Left renal pelvis (tissue), 4 donors: ENCODE measurements around the gene TRIM38. TPM values are rescaled to one million over a fixed set of nuclear protein-coding genes. Genes with fewer than 3 reads are reported as not detected.
"Not testable (repeated sequence)": the region's sequence is repeated elsewhere in the genome, so short reads cannot be mapped to it uniquely, and the experiment has no call there.

ENCODE experiments used
- DNase-seq, 4 donors: peaks; one replicate each; pipeline ENCODE4 v3.0.0-alpha.2; 2013; ENCODE audit warnings: low read depth in 4 of 4, low spot score in 3 of 4
- polyA plus RNA-seq, 4 donors: library from polyadenylated mRNA; unstranded; fragments of 120-200 nt; gene quantifications; one replicate each; pipeline ENCODE4 v1.2.1, GENCODE V29; 2013; ENCODE audit not compliant: insufficient read length in 4 of 4

TRIM38 gene
- polyA plus RNA-seq, 4 donors, result 7.6 to 11.8 (median 10.4) TPM

DNA sequence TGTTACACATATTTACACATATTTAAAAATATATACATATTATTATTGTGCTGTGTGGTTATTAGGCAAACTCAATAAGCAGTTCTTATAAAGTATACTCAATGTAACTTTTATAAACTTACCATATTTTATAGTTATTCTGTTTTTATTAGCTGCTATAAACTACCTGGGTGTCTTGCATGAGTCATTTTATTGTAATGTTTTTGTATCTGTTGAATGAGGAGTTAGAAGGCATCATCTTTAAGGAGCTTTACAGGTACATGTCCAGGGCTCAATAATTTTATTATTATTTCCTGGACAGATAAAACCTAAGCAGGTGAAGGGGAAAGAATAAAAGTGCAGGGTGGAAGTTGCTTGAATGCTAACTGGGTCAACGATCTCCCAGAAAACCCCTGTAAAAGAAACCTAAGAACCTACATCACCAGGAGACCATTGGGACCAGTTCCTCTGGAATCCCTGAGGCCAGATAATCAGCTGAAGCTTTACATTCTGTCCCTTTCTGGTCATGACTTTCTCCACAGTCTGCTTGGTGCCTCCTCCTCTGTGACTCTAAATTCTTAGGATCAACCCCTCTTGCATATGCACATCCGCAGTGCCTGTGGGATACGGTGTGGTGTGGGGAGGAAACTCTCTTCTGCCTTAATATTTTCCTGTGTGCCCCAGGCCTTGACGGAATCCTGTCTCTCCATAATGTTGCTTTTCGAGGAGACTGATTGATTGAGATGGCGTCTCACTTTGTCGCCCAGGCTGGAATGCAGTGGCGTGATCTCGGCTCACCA is 38.0 kb downstream of the TRIM38 start:
- no peak for DNase-seq

DNA sequence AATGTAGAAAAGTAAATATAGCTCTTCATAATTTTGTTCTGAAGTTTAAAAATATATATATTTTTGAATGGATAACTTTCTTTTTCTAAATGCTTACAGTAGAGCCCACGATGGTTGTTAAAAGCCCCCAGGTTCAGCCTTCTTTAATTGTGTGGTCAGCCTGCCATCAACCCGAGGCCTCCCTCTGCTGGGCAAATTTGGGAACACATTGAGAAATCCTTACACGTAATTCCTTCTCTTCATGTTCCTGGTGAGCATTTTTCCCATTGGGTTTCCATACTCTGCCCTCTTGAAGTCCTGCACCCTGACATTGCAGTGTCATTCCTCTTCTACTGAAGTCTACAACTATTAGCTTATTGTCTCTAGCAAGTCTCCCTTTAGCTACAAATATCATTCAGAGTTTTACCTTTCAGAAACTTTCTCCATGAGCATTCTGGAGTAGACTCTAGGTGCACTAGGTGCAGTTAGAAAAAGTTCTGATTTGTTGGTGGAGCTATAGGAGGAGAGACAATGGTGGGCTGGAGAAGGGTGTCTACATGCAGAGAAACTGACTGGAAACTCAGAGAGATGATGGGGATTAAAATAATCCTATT is 40.6 kb downstream of the TRIM38 start:
- DNase-seq, result no peak

DNA sequence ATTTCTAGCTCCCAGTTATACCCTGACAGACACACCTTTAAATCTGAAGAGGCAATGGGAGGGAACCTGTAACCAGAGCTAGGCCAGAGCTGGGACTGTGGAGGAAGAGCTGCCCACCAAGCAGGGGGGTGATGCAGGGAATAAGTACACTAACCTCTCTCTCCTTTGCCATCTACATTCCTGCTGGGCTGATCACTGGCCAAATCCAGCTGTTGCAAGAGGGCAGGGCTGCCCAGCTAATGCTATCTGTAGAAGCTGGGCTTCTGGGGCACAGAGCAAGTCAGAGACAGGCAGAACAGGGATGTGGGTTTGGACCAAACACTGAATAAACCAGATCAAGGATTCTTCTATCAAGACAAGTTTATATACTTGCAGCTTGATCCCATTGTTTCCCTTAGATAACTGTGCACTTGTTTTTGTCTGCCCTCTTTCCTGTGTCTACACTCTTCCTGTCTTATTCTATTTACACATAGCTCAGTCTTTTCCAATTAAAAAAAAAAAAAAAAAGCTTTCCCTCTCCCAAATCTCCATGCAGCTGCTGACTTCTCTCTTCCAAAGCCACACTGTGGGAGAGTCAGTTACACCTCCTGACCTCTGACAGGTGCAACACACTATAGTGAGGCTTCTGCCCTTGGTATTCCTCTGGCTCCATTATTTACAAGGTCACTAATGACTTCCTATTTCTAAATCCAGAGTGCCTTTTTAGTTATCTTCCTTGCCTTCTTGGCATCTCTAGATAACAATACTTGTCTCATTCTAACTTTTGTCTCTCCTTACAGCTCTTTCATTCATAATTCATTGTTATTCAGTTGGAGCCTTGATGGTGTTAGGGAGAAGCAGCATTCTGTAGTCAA is 43.7 kb downstream of the TRIM38 start:
- DNase-seq, result no peak

DNA sequence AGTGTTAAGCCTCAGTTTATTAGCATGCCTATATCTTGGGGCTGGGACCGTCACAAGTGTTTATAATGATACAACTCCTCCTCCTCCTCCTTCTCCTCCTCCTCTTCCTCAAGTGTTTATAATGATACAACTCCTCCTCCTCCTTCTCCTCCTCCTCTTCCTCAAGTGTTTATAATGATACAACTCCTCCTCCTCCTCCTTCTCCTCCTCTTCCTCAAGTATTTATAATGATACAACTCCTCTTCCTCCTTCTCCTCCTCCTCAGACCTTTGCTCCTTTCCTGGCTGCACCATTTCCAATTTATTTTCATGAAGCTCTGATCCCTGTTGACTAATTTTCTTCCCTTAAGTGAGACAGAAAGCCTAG is 44.3 kb downstream of the TRIM38 start:
- not testable (repeated sequence) for DNase-seq

DNA sequence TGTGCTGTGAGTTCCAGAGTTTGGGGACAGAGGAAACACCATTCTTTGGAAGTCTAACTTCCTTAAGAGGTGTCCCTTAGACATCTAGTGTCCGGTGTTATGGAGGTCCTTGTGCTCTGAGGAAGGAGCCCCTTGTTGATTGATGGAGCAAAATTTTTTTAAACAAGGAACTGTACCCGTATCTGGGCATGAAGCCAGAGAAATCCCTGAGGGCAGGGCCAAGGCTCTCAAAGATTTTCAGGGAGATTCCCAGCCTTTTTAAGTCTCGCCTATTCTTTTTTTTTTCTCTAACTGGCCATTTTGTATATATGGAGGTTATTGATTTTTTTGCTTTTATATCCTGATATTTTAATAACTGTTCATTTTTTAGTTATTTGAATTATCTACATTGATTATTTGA is 45.9 kb downstream of the TRIM38 start:
- DNase-seq, result no peak

DNA sequence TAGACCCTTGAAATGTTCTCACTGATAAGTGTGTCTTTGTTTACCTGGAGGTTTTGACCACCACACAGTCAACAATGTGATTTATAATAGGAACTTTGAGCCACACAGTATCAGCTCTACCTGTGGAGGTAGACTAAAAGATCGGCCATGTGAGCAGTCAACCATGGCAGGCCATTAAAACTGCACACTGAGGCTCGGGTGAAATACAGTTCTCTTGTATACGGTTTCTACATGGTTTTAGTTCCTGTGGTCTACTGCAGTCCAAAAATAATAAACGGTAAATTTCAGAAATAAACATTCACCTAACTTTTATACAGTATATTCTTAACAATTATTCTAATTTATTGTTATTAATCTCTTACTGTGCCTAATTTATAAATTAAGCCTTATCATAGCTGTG is 47.2 kb downstream of the TRIM38 start:
- DNase-seq, result no peak

DNA sequence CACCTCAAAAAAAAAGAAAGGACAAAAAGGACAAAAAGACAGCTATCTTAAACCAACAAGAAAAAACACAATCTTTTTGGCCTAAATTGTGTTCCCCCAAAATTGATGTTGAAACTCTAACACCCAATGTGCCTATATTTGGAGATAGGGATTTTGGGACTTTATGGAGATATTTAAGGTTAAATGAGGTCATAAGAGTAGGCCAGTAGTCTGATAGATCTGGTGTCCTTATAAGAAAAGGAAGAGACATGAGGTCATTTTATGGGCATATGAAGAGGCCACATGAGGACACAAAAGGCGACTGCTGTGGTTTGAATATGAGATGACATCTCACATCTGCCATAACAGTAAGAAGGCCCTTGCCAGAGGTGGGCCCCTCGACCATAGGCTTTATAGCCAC is 49.5 kb downstream of the TRIM38 start:
- DNase-seq, result no peak

DNA sequence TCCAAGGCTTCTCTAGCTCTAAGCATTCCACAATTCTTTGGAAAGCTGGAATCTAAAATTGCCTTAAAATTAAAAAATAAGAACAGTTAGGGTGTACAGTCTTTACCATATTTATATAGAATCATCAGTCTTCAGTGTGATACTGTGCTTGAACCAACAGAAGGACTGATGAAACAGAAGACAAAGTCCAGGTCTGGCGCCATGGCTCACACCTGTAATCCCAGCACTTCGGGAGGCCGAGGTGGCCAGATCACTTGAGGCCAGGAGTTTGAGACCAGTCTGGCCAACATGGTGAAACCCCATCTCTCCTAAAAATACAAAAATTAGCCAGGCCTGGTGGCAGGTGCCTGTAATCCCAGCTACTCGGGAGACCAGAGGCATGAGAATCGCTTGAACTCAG is 51.8 kb downstream of the TRIM38 start:
- DNase-seq, result not testable (repeated sequence)

DNA sequence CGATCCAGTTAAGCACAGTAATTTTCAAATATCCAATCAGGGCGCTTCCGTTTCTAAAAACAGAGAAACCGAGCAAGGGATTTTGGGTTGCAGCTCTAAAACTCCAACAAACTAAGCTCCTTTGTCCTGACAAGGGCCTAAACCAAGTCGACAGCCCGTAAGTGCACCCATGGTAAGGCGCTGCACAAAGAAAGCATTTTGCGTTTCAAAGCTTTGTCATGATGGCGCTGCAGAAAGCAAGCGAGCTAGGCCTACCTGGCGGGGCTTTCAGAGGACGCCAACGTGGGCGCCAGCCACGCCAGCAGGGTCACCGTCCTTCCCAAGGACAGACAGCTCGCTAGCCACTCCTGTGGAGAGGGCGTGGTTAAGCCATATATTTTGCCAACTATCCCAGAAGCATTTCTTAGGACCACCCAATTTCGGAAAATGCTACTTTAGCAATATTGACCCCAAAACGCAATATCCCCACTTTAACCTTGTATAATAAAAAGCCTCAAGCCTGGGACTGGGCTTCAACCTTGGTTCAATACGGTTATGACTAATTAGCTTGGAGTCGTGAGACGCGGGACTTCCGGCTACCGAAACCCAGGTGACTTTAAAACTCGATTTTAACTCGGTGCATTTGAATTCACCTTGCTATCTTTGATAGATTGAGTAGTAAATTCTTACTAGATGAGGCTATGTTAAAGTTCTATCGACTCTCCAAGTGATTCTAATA is 53.8 kb downstream of the TRIM38 start:
- peak in 2 of 4 donors; percentile 64 to 68 for DNase-seq

DNA sequence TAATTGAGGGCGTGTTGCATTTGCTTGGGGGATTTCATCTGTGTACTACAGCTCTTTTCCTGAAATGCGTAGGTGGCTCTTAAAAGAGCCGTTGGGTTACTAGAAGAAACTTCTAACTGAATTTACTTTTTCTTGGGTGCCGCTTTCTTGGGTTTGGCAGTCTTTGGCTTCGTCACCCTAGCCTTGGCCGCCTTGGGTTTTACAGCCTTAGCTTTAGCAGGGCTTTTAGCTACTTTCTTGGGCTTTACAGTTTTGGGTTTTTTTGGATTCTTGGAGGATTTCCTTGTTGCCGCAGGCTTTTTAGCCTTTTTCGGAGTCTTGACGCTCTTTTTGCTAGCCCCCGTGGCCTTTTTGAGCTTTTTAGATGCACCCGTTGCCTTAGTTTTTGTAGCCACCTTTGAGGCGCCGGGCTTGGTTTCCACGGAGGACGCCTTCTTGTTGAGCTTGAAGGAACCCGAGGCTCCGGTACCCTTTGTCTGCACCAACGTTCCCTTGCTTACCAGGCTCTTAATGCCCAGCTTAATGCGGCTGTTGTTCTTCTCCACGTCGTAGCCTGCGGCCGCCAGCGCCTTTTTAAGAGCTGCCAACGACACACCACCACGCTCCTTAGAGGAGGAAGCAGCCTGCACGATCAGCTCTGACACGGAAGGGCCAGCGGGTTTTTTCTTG is 54.5 kb downstream of the TRIM38 start:
- no peak for DNase-seq

DNA sequence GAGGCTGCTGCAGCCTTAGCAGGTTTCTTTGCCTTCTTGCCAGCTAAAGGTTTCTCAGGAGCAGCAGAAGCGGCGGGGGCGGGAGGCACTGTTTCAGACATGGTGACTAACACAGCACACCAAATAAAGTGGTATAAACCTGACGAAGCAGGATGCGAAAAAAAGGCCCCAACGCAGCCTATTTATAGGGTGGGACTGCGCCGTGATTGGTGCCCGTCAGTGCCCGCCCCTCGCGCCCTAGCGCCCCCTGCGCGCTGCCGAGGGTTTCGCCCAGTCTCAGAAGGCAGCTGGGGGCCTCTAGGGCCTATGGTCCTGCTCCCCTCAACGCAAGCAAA is 55.0 kb downstream of the TRIM38 start:
- peak in 3 of 4 donors; percentile 83 to 90 (median 87) for DNase-seq

DNA sequence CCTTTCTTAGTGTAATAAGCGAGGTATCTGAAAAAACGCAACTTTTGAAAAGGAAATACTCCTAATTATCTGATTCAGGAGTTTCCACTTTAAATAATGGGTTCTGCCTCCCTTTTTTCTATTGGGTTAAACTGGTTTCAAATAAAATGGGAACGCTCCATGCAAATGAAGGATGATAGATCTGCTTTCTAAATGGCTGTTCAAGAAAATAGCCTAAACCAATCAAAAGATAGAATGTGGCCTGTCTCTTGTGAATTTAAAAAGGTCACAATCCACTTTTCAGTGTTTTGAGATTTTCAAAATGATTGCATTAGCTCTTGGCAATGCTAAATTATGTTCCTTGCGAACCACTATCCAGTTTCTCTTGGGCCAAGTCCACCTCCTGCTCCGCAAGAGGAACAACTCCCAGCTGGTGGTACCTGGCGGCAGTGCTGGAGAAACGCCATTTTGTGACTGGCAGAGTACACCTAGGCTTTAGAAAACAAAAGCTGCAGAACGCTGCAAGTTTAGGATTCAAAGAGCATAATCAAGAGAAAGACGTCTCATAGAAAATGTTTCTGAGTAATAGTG is 56.7 kb downstream of the TRIM38 start:
- no peak for DNase-seq

DNA sequence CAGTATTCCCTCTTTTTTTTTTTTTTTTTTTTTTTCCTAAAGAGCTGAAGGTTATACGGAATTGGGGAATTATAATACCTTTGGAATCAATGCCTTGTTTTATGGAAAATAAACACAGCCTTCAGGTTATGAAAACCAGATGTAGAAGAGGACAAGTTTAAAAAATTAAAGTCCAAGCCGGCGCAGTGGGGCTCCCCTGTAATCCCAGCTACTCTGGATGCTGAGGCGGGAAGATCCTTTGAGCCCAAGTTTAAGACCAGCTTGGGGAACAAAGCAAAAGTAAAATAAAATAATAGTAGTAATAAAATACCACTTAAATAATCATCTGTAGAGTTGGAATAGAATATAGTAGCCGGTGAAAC is 57.3 kb downstream of the TRIM38 start:
- no peak for DNase-seq

DNA sequence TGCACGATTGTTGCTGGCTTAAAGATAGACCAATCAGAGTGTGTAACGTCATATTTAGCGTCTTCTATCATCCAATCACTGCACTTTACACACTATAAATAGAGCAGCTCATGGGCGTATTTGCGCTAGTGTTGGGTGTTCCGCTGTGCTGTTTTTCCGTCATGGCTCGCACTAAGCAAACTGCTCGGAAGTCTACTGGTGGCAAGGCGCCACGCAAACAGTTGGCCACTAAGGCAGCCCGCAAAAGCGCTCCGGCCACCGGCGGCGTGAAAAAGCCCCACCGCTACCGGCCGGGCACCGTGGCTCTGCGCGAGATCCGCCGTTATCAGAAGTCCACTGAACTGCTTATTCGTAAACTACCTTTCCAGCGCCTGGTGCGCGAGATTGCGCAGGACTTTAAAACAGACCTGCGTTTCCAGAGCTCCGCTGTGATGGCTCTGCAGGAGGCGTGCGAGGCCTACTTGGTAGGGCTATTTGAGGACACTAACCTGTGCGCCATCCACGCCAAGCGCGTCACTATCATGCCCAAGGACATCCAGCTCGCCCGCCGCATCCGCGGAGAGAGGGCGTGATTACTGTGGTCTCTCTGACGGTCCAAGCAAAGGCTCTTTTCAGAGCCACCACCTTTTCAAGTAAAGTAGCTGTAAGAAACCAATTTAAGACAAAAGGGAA is 57.9 kb downstream of the TRIM38 start:
- DNase-seq, result peak in 3 of 4 donors; percentile 90 to 93 (median 92)

DNA sequence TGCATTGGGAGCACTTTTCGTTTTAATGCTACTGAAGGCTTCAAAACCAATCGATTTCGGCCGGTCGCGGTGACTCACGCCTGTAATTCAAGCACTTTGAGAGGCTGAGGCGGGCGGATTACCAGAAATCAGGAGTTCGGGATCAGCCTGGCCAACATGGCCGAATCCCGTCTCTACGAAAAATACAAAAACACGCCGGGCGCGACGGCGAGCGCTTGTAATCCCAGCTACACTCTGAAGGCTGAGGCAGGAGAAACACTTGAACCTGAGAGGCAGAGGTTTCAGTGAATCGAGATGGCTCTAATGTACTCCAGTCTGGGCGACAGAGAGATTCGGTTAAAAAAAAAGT is 58.4 kb downstream of the TRIM38 start:
- DNase-seq, result no peak

DNA sequence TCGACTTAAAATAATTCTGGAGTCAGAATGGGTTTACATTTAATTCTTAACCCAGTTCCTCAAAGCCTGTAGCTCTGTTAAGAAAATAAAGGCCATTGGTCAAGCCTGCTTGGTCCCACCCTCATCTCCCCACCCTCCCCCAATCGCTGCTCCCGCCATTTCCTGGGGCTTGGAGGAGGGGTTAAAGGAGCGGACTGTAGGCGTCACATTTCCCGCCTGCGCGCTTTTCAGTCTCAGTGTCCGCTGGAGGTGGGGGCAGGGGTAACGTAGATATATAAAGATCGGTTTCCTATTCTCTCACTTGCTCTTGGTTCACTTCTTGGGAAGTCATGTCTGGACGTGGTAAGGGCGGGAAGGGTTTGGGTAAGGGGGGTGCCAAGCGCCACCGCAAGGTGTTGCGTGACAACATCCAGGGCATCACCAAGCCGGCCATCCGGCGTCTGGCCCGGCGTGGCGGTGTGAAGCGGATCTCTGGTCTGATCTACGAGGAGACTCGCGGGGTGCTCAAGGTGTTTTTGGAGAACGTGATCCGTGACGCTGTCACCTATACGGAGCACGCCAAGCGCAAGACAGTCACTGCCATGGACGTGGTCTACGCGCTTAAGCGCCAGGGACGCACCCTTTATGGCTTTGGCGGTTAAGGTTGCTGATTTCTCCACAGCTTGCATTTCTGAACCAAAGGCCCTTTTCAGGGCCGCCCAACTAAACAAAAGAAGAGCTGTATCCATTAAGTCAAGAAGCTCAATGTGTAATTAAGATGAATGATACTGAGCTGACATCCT is 58.9 kb downstream of the TRIM38 start:
- peak in 3 of 4 donors; percentile 92 to 94 (median 93) for DNase-seq

DNA sequence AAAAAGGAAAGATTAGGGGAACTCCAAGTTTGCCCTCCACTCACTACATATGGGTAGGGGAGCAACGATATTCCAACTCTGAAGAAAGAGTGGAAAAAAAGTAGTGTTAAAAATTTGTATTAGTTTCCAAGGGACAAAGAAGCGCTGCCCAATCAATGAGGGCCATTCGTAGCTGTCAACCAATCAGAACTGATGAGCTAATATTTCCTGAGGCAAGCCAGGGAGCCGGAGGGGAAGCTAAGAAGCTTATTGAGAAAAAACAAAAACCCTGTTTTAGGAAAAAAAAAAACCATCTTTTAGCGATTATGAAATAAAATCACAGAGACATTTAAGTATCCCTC is 59.5 kb downstream of the TRIM38 start:
- DNase-seq, result peak in 3 of 4 donors; percentile 72 to 86 (median 82)

DNA sequence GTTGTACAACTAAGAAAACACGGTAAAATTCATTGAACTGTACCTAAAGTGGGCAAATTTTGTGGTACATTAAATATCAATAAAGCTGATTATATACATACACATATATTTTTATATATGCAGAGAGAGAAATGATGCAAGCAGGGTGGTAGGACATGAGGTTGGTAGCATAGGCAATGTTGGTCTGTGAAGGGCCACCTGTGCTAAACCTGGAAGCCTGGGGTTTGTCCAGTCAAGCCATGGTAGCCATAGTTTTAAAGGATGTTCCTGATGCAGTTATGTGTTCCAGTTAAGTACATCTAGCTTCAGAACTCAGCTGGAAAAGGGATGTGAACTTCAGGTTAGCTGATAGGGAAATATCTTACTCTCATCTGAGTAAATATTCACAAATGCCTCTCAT is 60.1 kb downstream of the TRIM38 start:
- no peak for DNase-seq

DNA sequence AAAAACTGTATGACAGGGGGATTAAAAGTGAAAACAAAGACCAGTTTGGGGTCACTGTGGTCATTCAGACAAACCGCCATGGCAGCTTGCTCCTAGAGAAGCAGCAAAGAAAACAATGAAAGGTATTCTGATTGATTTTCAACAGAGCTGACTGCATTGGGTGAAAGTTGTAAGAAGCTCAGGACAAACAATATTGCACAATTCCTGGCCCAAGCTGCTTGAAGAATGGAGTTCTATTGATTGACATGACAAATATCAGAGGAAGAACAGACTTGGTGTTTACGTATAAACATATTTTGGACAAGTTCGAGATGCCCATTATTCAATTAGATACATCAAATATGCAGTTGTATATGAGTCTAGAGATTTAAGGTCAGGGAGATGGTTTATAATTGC is 62.0 kb downstream of the TRIM38 start:
- no peak for DNase-seq
